Measurements from ENCODE around the gene C6orf15.
A peak's percentile ranks its signal among the peaks of the same experiment; 100 is the strongest.

The C6orf15 gene

DNA sequence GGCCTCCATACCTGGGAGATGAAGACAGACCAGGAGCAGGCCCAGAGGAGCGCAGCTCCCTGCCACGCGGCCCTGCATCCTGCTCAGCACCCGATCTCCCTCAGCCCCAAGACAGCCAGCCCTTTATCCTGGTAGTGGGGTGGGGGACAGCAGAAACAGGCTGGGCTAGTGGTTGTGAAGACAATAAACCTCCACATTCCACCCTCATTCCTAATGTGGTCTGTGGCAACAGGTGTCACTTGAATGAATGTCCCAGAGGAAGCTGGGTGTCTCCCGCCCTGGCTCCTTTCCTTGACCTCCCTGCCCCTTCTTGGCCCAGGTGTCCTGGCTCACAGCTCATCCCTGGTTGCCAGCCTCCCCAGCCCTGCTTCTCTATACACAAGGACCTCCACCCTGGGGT, at the start of gene C6orf15:
Gene C6orf15, minus strand, starts transcription at position 98 of the 400 bp plus-strand sequence. Its CDS starts 20 bp downstream, at position 78.
- peaks cover 23% of the 10 kb centered on the region for H3K27me3 Mint-ChIP-seq
- peaks cover 12% of the 10 kb centered on the region for H3K4me1 Mint-ChIP-seq
- no peak within 1 kb of the TSS for H3K27ac Mint-ChIP-seq
- DNase-seq (ENCODE audit: low spot score in 2 of 2) (no peak), ATAC-seq (ENCODE audit: low read depth) (no peak)
- H3K4me3 Mint-ChIP-seq = no peak within 1 kb of the TSS
- no peaks in the 10 kb centered on the region for H3K36me3 Mint-ChIP-seq
- no peaks in the 10 kb centered on the region for H3K9me3 Mint-ChIP-seq

DNA sequence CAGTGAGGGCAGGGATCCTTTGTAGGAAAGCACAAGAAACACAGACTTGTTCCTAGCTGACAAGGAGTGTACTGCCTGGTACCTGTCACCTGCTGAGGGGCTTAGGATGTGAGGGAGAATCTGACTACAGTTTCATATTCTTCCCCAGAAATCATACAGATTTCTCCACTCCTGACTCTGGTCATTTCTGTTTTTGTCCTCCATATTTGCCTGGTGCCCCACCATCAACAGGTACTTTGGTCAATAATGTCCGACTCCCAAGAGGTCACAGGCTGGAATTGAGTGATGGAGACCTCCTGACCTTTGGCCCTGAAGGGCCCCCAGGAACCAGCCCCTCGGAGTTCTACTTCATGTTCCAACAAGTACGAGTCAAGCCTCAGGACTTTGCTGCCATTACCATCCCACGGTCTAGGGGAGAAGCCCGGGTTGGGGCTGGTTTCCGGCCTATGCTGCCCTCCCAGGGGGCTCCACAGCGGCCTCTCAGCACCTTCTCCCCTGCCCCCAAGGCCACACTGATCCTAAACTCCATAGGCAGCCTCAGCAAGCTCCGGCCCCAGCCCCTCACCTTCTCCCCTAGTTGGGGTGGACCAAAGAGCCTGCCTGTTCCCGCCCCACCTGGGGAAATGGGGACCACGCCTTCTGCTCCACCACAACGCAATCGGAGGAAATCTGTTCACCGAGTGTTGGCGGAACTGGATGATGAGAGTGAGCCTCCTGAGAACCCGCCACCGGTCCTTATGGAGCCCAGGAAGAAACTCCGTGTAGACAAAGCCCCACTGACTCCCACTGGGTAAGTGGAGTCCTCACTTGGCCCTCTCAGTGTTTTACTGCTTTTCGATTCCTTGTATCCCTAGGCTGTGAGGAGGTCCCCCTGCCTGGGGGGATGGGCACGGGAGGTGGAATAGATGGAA, 49.1 kb upstream of the C6orf15 start:
- ATAC-seq (ENCODE audit: low read depth) = no peak
- no peak overlapping the region for H3K4me3 Mint-ChIP-seq
- H3K9me3 Mint-ChIP-seq = no peaks in the 10 kb centered on the region
- no peaks in the 10 kb centered on the region for H3K27me3 Mint-ChIP-seq
- no peak for DNase-seq (ENCODE audit: low spot score in 2 of 2)
- H3K4me1 Mint-ChIP-seq = peaks cover 24% of the 10 kb centered on the region
- peaks cover 3% of the 10 kb centered on the region for H3K36me3 Mint-ChIP-seq
- H3K27ac Mint-ChIP-seq = peak overlapping the region; percentile 38

- ATAC-seq (ENCODE audit: low read depth) = no peak
- H3K27me3 Mint-ChIP-seq = no peaks in the 10 kb centered on the region
These were observed 46.8 kb upstream of the C6orf15 start for GRCh38 chr6:31158863-31159855.

GRCh38 chr6:31158140-31158862, 45.9 kb upstream of the C6orf15 start, which contains the start of gene TCF19:
Gene TCF19, plus strand, starts transcription at chr6:31158589. Its CDS starts 881 bp downstream, at chr6:31159470.
- DNase-seq (ENCODE audit: low spot score in 2 of 2) (peak; percentile 93 to 95), ATAC-seq (ENCODE audit: low read depth) (peak; percentile 86)
- Mint-ChIP-seq H3K36me3 (peaks cover 9% of the 10 kb centered on the region), H3K9me3 (no peaks in the 10 kb centered on the region), H3K27ac (peak within 1 kb of the TSS; percentile 83), H3K4me3 (peak within 1 kb of the TSS; percentile 92), H3K27me3 (no peaks in the 10 kb centered on the region), H3K4me1 (peaks cover 16% of the 10 kb centered on the region)

More at GRCh38 chr6:31158863-31159855, 46.8 kb upstream of the C6orf15 start:
- Mint-ChIP-seq H3K36me3 (peaks cover 9% of the 10 kb centered on the region), H3K4me1 (peaks cover 16% of the 10 kb centered on the region), H3K27ac (peak overlapping the region; percentile 83), H3K9me3 (no peaks in the 10 kb centered on the region), H3K4me3 (peak overlapping the region; percentile 92)
- peak; percentile 16 to 32 for DNase-seq (ENCODE audit: low spot score in 2 of 2)

GRCh38 chr6:31157513-31158139, 45.3 kb upstream of the C6orf15 start, which contains the start of gene CCHCR1:
Gene CCHCR1, minus strand, starts transcription at chr6:31157802. Its CDS starts 202 bp downstream, at chr6:31157600.
- H3K4me1 Mint-ChIP-seq = peaks cover 13% of the 10 kb centered on the region
- ATAC-seq (ENCODE audit: low read depth) (peak; percentile 21), DNase-seq (ENCODE audit: low spot score in 2 of 2) (no peak)
- H3K27me3 Mint-ChIP-seq = no peaks in the 10 kb centered on the region
- H3K9me3 Mint-ChIP-seq = no peaks in the 10 kb centered on the region
- peak within 1 kb of the TSS; percentile 83 for H3K27ac Mint-ChIP-seq
- H3K36me3 Mint-ChIP-seq = peaks cover 12% of the 10 kb centered on the region
- H3K4me3 Mint-ChIP-seq = peak within 1 kb of the TSS; percentile 92

DNA sequence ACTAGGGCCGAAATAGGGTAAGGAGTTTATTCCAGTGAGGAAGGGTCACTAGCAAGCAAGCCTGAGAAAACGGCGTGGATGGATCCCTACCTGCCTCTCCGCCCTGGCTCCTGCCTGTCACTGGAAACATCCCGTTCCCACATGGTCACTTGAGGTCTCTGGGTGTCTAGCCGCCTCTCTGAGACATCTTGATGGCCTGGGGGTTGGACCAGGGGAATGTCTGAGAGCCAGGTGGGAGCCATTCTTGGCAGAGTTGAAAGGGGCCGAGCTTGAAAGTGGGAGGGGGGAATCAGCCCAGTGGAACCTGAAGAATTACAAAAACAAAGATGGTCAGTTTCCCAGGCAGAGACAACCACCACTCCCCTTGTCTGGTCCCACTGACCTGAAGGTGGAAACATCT, 44.3 kb upstream of the C6orf15 start:
- peaks cover 13% of the 10 kb centered on the region for H3K4me1 Mint-ChIP-seq
- no peak overlapping the region for H3K4me3 Mint-ChIP-seq
- H3K27me3 Mint-ChIP-seq = no peaks in the 10 kb centered on the region
- no peaks in the 10 kb centered on the region for H3K9me3 Mint-ChIP-seq
- ATAC-seq (ENCODE audit: low read depth) (no peak), DNase-seq (ENCODE audit: low spot score in 2 of 2) (no peak)
- peaks cover 9% of the 10 kb centered on the region for H3K36me3 Mint-ChIP-seq
- H3K27ac Mint-ChIP-seq = no peak overlapping the region

GRCh38 chr6:31154436-31154835, 42.1 kb upstream of the C6orf15 start:
- DNase-seq (ENCODE audit: low spot score in 2 of 2) (no peak), ATAC-seq (ENCODE audit: low read depth) (no peak)
- Mint-ChIP-seq H3K4me1 (peaks cover 8% of the 10 kb centered on the region), H3K9me3 (no peaks in the 10 kb centered on the region), H3K27ac (no peak overlapping the region), H3K36me3 (peaks cover 24% of the 10 kb centered on the region), H3K27me3 (no peaks in the 10 kb centered on the region), H3K4me3 (no peak overlapping the region)

DNA sequence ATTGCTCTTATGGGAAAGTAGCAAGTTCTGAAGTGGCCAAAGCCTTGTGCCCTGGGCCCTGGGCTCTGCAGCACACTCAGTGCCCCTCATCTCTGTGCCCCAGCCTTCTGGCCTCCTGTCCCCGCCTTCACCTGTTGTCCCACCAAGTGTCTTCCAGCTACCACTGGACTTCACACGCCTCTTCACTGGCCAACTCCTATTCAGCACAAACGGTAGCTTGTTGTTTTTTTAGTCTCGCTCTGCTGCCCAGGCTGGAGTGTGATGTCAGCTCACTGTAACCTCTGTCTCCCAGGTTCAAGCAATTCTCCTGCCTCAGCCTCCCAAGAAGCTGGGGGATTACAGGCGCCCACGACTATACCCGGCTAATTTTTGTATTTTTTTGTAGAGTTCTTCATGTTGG, 40.4 kb upstream of the C6orf15 start:
- H3K27ac Mint-ChIP-seq = no peak overlapping the region
- H3K27me3 Mint-ChIP-seq = no peaks in the 10 kb centered on the region
- ATAC-seq (ENCODE audit: low read depth) (no peak), DNase-seq (ENCODE audit: low spot score in 2 of 2) (no peak)
- peaks cover 24% of the 10 kb centered on the region for H3K36me3 Mint-ChIP-seq
- no peaks in the 10 kb centered on the region for H3K9me3 Mint-ChIP-seq
- peaks cover 2% of the 10 kb centered on the region for H3K4me1 Mint-ChIP-seq
- H3K4me3 Mint-ChIP-seq = no peak overlapping the region

DNA sequence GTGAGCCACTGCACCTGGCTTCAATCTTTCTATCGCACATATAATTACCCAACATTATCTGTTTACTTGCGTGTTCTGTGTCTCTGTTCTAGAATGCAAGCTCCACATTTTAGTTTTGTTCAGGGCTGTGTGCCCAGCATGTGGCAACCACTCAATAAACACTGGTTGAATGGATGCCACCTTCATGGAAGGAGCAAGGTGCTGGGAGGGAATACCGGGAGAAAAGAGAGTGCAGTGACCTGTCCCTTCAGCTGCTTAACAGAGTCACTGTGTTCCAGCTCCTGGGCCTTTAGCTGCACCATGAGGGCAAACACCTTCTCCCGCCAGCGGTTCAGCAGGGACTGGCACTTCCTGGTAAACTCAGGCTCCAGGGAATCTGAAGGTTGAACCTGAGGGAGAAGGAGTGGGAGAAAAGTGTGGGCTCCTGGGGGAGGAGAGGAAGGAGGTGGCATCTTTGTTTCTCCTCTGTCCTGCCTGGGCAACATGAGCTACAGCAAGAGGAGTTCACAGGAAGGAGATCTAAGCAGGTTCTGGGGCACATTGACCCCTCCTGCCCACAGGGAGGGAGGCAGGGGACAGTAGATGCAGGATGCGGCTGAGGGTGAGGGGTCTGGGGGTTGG, 37.6 kb upstream of the C6orf15 start:
- ATAC-seq (ENCODE audit: low read depth) (no peak), DNase-seq (ENCODE audit: low spot score in 2 of 2) (no peak)
- H3K36me3 Mint-ChIP-seq = peaks cover 27% of the 10 kb centered on the region
- H3K4me1 Mint-ChIP-seq = no peaks in the 10 kb centered on the region
- no peaks in the 10 kb centered on the region for H3K27me3 Mint-ChIP-seq
- no peaks in the 10 kb centered on the region for H3K9me3 Mint-ChIP-seq
- H3K4me3 Mint-ChIP-seq = no peak overlapping the region
- no peak overlapping the region for H3K27ac Mint-ChIP-seq

DNA sequence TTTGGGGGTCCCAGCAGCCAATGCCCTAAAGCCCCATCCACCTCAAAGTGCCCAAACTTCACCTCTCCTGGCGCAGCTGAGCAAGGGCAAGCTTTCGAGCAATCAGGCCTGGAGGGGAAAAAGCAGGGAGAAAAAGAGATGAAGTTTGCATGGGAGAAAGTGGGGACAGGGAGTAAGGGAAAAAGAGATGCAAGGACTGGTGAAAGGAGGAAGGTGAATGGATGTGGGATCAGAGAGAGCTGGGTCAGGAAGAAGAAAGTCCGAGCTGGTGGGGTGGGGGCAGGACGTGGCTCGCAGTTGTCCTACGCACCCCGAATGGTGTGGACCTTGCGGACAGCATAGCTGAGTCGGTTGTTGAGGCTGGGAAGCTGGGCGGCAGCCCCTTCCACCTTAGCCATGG, 33.0 kb upstream of the C6orf15 start:
- DNase-seq (ENCODE audit: low spot score in 2 of 2) (no peak), ATAC-seq (ENCODE audit: low read depth) (no peak)
- Mint-ChIP-seq H3K27ac (no peak overlapping the region), H3K4me3 (no peak overlapping the region), H3K4me1 (no peaks in the 10 kb centered on the region), H3K36me3 (peaks cover 13% of the 10 kb centered on the region), H3K9me3 (no peaks in the 10 kb centered on the region), H3K27me3 (no peaks in the 10 kb centered on the region)

DNA sequence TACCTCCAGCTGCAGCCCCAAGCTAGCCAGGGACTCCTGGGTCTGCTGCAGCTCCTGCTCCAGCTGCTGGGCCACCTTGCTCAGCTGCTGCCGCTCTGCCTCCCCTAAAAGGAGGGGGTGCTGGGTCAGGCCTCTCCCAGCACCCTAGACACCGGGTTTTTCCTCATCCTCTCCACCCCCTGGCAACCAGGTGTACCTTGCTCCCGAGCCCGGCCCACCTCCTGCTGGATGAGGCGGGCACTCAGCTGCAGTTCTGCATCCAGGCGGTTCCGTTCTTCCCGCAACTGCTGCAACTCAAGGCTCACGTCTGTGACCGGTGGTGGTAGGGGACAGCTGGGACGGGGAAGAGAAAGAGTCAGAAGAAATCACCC, 32.6 kb upstream of the C6orf15 start:
- ATAC-seq (ENCODE audit: low read depth) = no peak
- Mint-ChIP-seq H3K9me3 (no peaks in the 10 kb centered on the region), H3K4me3 (no peak overlapping the region), H3K36me3 (peaks cover 10% of the 10 kb centered on the region), H3K27me3 (no peaks in the 10 kb centered on the region), H3K27ac (no peak overlapping the region), H3K4me1 (no peaks in the 10 kb centered on the region)
- no peak for DNase-seq (ENCODE audit: low spot score in 2 of 2)

GRCh38 chr6:31144296-31144969, 32.1 kb upstream of the C6orf15 start:
- Mint-ChIP-seq H3K36me3 (peaks cover 8% of the 10 kb centered on the region), H3K9me3 (no peaks in the 10 kb centered on the region), H3K27ac (no peak overlapping the region), H3K4me1 (no peaks in the 10 kb centered on the region), H3K4me3 (no peak overlapping the region), H3K27me3 (no peaks in the 10 kb centered on the region)
- ATAC-seq (ENCODE audit: low read depth) (no peak), DNase-seq (ENCODE audit: low spot score in 2 of 2) (no peak)

Data from memory B cell (primary cell).